ENCODE data around the gene OR2J3. TPM values are rescaled to one million over a fixed set of nuclear protein-coding genes. Genes with fewer than 3 reads are reported as not detected.

OR2J3 gene
- not detected in 2 replicates for total RNA-seq

DNA sequence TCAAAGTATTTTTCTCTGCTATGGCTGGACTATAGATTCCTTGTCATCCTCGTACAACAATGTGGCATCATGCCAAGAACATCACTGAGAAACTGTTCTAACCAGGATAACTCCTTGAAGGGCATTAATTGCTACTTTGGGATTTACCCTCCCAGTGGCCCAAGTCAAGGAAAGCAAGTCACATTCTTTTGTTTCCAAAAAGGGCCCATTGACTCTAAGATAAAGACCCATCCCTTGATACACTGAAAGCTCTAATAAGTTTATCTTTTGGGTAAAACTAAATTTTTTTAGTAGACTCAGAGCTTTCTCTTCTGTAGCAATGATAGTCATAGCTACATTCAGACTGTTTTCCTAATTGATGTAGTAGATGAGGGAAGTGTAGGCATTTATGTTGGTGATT lies at the start of gene OR2J3:
TSS of gene OR2J3 (plus strand) at position 301 of the 400 bp plus-strand sequence. CDS start 3,833 bp downstream, outside the sequence.

DNA sequence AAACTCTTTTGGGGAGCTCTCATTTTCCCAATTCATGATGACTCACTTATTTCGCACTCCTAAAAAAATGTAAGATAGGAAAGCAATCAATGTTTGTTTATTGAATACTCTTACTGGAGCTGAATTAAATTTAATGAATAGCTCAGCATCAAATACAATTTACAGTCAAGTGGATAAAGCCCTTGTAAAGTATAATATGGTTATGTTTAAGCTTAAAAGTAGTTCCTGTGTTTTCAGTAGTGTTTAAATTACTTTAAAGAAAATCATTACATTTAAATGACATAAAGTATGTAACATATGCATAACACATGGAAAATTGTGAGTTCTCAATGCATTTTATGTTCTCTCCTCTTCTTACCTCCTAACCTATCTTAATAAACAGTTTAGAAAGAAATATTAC lies 20.6 kb upstream of the OR2J3 start, which contains the start of gene OR2B3:
TSS of gene OR2B3 (minus strand) at position 101 of the 400 bp plus-strand sequence. CDS start at position 36, 65 bp downstream.

DNA sequence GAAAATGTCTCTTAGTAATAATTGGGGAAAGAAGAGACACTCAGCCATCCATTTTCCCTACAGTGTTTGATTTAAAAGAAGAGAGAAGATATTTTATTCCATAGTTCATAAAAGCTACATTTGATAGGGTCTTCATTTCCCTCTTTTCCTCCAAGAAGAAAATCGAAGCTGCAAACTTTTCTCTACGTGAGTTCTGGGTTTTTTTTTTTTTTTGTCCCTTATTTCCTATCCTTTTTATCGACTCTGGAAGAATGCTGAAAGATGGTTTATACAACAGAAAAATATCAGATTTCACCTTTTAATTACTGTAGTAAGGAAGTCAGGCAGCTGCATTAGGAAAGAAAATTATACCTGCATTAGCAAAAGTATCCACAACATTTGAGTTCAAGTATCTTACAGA lies 8.7 kb upstream of the OR2J3 start, which contains the start of gene OR2J1:
TSS of gene OR2J1 (plus strand) at position 301 of the 400 bp plus-strand sequence. CDS start 1,453 bp downstream, outside the sequence.

Other genes with a start within 250 kb of the OR2J3 start
- 49.8 and 50.5 TPM in 2 replicates for gene TRIM27, start 184.1 kb upstream of the OR2J3 start, total RNA-seq
- gene ZNF311, start 102.7 kb upstream of the OR2J3 start, total RNA-seq = 0.97 and 1.1 TPM in 2 replicates
- not detected in 2 replicates for gene OR2W1, start 62.9 kb upstream of the OR2J3 start, total RNA-seq
- not detected in 2 replicates for gene OR2B3, start 20.7 kb upstream of the OR2J3 start, total RNA-seq
- gene OR2J1, start 8.6 kb upstream of the OR2J3 start, total RNA-seq = not detected in 2 replicates
- not detected in 2 replicates for gene OR2J2, start 62.8 kb downstream of the OR2J3 start, total RNA-seq
- gene OR14J1, start 193.6 kb downstream of the OR2J3 start, total RNA-seq = not detected in 2 replicates